GM19452 (cell line): ENCODE results near the gene GNB4.

Source experiments
- ATAC-seq: cut with Tn5 transposase; IDR thresholded peaks from one replicate; pipeline ENCODE4 v1.9.1; 2021; ENCODE audit not compliant: unreplicated experiment

The GNB4 gene

DNA sequence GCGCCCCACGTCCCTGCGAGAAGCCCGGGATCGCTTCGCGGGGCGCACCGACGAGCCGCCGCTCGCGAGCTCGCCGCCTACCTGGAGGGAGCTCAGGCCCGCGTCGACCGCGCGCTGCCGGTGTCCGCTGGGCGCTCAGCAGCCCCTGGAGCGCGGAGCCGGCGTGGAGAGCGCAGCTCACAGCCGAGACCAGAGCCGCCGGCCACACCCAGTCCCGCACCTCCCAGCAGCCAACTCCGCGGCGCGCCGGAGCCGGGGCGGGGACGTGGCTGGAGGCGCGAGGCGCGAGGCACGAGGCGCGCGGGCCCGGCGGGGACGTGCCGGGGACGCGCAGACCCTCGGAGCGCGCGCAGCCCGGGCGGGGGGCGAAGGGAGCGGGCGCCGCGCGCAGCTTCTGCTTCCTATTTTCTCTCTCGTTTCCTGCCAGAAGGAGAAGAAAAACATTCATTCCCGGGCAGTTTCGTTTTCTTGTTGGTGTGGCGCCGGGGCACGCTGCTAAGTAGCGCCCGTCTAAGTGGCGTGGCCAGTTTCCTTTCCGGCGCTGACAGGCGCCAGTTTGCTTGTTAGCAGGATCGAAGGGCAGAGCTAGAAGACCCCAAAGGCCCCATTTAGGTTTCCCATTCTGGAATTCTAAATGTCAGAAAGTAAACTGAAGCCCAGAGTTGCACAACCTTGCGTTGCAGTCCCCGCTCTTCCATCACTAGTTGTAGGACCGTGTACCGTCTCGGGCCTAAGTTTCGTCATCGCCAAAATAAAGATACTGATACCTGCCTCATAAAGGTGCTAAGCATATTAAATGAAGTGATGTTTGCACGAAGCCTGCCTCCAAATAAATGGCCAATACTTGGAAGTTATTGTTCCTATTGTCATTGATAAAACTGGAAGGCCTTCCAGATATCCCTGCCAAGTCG lies at the start of gene GNB4:
Gene GNB4 (minus strand): TSS at position 206 of the 911 bp plus-strand sequence. CDS start 25,270 bp downstream, outside the sequence.
- ATAC-seq: peak; percentile 79

DNA sequence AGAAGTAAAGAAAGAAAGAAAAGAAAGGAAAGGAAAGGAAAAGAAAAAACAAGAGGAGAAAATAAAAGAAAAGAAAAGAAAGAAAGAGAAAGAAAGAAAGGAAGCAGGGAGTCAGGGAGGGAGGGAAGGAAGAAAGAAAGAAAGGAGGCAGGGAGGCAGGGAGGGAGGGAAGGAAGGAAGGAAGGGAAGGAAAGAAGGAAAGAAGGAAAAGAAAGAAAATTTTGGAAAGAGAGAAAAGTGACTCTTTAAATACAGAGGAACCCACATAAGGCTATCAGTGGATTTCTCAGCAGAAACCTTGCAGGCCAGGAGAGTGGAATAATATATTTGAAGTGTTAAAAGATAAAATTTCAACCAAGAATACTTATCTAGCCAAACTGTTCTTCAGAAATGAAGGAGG lies 44.2 kb upstream of the GNB4 start:
- no peak for ATAC-seq

DNA sequence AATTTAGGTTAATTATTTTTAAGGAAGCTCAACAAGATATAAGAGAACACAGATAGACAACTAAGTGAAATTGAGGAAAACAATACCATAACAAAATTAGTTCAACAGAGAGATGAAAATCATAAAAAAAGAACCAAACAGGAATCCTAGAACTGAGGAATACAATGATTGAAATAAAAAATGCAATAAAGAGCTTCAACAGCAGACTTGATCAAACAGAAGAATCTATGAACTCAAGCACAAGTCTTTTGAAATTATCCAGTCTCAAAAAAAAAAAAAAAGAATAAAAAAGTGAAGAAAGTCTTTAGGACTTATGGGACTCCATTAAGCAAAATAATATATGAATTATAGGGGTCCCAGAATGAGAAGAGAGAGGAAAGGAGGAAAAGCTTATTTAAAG lies 42.0 kb upstream of the GNB4 start:
- ATAC-seq: no peak

DNA sequence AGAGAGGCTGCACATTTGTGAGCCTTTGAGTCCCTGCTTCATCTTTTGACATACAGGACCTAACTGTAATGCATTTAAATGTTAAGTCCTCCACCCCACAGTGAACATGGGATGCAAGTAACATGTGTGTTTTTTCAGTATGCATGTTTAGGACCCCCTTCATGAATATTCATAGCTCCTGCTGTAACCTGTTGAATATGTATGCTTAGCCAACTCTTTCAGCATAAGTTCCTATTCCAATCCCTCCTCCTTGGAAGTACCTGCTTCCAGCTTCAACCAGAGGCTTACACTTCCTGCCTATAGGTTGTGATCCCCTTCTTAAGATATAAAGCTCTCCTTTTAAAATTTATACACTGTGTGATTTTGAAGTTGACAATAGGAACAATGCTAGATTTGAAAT lies 36.9 kb upstream of the GNB4 start:
- ATAC-seq: no peak

GRCh38 chr3:179486806-179487205 lies 35.5 kb upstream of the GNB4 start:
- no peak for ATAC-seq

DNA sequence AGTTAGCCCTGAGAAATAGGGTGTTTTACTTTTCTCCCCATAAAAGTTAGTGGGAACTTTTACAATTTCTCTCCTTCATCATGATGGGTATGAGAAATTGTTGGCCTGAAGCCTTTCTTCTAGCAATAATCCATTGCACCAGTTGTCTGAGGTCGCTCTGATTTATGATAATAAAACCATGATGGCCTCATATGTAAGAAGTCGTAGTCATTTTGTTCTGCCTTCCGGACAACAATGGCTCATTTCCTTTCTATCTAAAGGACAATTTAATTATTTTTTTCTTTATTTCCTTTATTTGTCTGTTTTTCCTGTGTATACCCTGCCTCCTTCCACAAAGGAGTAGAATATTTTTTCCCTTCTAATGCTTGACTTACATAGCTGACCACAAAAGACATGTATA lies 31.6 kb upstream of the GNB4 start:
- ATAC-seq: no peak

DNA sequence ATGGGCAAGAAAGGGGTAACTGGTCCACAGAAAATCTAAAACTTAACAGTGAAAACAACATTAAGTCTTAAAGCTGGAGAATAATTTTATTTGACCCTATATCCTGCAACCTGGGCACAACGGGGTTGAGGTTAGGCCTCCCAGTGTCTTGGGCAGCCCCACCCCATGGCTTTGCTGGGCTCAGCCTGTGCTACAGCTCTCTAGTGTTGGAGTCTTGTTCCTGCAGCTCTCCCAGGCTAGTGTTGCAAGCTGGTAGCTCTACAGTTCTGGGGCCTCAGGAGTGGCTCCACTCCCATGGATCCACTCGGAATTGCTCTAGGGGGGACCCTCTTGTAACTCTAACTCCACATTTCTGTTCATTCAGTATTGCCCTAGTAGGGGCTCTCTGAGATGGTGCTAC lies 24.9 kb upstream of the GNB4 start:
- no peak for ATAC-seq

- ATAC-seq: no peak
Observed at GRCh38 chr3:179474480-179474879, 23.2 kb upstream of the GNB4 start.

DNA sequence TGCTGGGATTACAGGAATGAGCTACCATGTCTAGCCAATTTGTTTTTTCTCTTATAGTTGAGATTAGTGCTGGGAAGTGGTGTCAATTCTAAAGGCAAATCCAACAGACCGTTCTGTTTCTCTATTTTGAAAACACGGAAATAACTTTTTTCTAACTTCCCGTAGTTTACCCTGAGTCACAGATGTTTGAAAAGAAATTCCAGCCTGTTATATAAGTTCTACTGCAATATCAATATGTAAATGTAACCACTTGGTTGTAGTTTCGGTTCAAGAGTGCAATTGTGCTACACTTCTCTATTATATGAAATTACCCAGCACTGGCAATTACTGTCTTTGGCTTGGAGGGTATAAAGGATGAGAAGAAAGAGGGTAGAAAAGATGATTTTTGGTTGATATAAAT lies 22.3 kb upstream of the GNB4 start:
- no peak for ATAC-seq

GRCh38 chr3:179464323-179465092 lies 13.2 kb upstream of the GNB4 start:
- ATAC-seq: peak; percentile 67

DNA sequence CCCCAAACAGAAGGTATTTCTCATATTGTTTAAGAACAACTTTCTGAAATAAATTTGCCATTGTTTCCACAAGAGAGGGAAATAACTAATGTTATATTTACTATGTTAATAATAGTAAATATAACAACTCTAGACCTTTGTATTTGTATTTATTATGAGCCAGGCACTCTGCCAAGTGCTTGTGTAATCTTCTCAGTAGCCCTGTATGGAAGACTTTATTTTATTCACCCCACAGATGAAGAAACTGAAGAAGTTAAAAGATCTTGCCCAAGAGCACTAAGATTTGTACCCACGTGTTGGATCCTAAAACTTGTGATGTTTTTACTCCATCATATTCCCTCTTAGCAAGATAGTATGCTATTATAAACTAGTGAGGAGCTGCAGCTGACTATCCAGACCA lies 12.0 kb upstream of the GNB4 start:
- no peak for ATAC-seq

GRCh38 chr3:179460260-179460659 lies 9.0 kb upstream of the GNB4 start:
- no peak for ATAC-seq

GRCh38 chr3:179455954-179456353 lies 4.7 kb upstream of the GNB4 start:
- ATAC-seq: no peak

- no peak for ATAC-seq
Observed at GRCh38 chr3:179454887-179455286, 3.6 kb upstream of the GNB4 start.

- ATAC-seq: no peak
Observed at GRCh38 chr3:179453967-179454366, 2.7 kb upstream of the GNB4 start.

DNA sequence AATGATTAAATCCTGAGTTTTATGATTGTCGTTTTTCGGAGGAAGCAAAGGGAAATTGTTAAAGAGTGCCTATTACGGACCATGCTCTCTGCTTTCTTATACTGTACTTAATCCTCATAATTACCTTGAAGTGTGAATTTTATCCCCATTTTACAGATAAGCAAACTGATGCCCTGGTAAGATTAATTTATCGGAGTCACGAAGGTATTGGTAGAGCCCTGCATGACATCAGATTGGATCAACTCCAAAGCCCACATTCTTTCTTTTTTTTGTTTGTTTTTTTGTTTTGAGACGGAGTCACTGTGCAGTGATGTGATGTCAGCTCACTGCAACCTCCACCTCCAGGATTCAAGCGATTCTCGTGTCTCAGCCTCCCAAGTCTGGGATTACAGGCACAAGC lies 1.6 kb upstream of the GNB4 start:
- no peak for ATAC-seq

DNA sequence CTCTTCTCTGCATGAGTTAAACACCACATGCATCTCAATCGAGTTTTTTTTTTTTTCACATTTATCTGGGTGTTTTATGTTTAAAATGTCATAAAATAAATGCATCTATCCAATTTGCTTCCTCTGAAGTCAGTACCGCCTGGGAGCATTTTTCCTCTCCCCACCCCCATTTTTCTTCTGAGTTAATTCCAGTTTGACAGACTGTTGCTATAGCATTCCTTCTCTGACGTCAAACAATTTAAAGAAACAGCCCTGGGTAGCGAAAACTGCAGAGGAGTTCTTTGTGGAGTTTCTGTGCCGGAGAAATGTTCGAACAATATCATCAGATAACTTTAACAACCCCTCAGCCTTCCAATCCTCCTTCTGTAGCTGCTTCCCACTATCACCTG lies 900 bp upstream of the GNB4 start:
- no peak for ATAC-seq

GRCh38 chr3:179450901-179451264 lies 387 bp downstream of the GNB4 start:
- peak; percentile 50 for ATAC-seq

- no peak for ATAC-seq
Observed at GRCh38 chr3:179450261-179450701, 989 bp downstream of the GNB4 start.

- no peak for ATAC-seq
Observed at GRCh38 chr3:179449636-179450035, 1.6 kb downstream of the GNB4 start.

- no peak for ATAC-seq
Observed at GRCh38 chr3:179447251-179447650, 4.0 kb downstream of the GNB4 start.

DNA sequence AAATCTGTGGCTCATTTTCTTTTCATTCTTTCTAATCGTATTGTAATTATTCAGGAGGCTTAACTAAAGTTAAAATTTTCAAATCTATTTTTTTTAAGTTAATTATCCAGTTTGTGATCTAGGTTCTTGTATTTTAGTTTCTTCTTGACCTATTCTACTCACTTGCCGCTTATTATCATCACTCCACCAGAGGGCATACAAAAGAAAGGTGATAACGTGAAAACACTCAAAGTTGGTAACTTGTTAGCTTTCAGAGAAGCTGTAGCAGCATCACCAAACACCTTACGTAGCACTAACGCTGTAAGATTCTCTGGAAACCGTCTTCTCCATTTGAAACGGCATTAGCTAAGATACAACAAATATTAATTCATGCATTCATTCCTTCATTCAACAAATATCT lies 4.8 kb downstream of the GNB4 start:
- ATAC-seq: no peak
